GM12873 (cell line): ENCODE measurements around the gene METTL17.

Experiments used
- TF ChIP-seq, protein P1 (sequence below): IDR thresholded peaks from 2 replicates; pipeline ENCODE4 v1.5.1; 2012; ENCODE audit warnings: low read depth, mild to moderate bottlenecking, moderate library complexity, low read length, control low read depth; ENCODE audit not compliant: insufficient read depth; ENCODE audit errors: missing control alignments

The METTL17 gene

DNA sequence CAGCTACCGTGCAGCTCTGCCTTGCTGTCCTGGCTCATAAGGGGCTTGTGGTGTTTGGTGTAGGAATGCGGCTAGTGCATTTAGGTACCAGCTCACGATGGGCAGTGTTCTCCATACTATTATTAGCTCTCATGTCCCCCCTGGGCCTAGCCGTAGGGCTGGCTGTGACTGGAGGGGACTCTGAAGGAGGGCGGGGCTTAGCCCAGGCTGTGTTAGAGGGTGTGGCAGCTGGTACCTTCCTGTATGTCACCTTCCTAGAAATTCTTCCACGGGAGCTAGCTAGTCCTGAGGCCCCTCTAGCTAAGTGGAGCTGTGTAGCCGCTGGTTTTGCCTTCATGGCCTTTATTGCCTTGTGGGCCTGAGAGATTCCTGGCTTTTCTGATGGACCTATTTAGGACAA, 11.4 kb downstream of the METTL17 start:
- TF ChIP-seq, protein P1, sequence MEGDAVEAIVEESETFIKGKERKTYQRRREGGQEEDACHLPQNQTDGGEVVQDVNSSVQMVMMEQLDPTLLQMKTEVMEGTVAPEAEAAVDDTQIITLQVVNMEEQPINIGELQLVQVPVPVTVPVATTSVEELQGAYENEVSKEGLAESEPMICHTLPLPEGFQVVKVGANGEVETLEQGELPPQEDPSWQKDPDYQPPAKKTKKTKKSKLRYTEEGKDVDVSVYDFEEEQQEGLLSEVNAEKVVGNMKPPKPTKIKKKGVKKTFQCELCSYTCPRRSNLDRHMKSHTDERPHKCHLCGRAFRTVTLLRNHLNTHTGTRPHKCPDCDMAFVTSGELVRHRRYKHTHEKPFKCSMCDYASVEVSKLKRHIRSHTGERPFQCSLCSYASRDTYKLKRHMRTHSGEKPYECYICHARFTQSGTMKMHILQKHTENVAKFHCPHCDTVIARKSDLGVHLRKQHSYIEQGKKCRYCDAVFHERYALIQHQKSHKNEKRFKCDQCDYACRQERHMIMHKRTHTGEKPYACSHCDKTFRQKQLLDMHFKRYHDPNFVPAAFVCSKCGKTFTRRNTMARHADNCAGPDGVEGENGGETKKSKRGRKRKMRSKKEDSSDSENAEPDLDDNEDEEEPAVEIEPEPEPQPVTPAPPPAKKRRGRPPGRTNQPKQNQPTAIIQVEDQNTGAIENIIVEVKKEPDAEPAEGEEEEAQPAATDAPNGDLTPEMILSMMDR: no peak

DNA sequence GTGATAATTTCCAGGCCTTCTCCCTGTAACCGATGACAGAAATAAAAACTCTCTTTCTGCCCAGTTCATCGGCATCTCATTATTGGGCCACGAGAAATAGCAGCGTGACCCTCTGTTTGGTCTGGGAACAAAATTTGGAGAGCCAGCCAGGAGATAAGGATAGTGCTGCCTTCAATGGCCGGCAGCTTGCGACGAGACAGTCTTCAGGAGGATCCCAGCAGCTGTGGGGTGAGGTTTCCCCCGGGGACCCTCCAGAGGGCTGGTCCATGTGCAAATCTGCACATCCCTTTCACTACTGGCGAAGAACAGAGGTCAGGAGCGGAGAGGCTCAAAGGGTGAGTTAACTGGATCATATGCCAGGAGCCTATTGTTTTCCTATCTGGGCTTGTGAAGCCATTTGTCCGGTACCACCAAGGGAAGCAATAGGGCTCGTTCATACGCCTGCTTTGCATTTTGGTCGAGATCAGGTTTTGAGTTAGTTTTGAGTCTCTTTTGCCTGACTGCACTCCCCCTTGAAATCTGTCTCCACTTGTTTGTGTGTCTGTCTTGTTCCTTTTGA, 14.1 kb downstream of the METTL17 start:
- TF ChIP-seq, protein P1: no peak

DNA sequence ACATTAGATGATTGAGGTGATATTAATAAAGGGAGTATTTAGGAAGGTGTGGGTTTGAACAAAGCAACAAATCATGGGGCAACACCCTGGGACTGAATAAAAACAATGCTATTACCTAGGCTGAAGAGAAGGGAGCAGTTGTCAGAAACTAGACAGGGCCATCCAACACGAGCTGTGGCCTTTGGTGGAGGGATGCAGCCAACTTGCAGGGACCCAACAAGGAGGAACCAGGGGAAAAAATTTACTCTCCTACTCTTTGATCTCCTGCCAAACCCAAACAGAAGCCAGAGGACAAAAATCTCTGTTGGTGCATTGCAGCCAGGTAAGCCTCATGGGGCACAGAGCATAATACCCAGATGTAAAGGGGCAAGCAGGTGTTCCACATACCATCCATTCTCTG, 21.4 kb downstream of the METTL17 start:
- TF ChIP-seq, protein P1: no peak

DNA sequence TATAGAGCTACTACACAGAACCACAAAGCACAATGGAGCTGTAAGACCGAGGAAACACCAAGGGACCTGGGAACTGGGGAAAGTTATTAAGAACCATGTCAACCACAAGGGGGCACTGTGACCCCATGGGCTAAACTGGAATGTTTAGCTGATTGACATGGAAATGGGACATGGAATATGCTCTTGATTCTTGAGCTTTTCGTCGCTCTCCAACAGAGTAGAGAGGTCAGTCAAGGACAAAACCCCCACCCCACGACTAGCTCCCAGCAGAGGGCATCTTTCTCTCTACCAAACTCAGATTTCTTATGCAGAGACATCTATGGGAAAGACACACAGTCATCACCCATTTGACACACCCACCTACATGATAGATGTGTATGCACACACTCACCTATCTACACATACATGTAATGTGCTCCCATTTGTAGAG, 25.0 kb downstream of the METTL17 start:
- TF ChIP-seq, protein P1: peak; percentile 88

DNA sequence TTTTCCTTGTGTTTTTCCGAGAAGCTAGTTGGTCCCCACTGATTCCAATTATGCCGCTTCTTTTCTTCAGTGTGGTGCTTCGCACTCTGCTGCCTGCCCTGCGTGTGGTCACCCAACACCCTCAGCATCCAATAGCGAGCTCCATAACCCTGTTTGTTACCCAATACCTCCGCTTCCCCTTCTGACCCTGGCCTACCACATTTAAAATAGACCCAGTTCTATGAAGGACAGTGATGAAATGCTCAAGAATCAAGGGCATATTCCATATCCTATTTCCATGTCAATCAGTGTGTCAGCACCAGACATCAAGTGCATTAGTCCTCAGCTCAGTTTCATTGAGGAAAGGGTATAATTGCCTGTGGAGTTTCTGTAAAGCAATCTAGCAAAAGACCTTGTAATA, 25.5 kb downstream of the METTL17 start:
- TF ChIP-seq, protein P1: no peak

DNA sequence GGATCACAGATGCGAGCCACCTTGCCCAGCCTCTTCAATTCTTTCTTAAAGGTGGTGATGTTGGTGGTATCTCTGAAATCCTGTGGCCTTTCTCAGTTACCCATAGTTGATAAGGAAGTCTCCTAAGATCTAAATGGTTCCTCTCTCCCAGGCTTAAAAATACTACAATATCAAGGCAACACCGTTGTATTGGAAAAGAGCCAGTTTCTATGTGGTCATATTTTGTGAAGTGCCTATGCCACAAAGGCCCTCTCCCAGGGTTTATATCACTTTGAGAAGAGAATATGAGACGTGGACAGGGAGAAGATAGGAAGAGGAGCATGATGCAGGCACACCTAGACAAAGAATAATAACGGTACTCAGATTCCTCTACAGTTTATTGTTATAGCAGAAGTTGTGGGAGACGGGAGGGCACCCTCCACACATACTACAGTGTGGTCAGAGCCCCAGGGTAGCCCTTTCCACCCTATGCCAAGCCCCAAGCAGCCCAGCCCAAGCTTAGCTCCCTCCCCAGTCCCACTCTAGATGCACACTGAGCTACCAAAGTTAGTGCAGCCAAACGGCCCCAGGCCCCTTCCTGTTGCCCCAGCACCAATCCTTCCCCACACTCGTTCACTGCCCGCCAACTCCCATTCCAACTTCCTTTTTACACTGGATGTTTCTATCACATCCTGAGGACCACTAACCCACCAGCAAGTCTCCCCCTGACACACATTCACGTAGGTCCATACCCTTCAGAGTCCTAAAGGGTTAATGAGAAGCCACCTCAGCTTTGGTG, 26.8 kb downstream of the METTL17 start:
- TF ChIP-seq, protein P1: no peak

DNA sequence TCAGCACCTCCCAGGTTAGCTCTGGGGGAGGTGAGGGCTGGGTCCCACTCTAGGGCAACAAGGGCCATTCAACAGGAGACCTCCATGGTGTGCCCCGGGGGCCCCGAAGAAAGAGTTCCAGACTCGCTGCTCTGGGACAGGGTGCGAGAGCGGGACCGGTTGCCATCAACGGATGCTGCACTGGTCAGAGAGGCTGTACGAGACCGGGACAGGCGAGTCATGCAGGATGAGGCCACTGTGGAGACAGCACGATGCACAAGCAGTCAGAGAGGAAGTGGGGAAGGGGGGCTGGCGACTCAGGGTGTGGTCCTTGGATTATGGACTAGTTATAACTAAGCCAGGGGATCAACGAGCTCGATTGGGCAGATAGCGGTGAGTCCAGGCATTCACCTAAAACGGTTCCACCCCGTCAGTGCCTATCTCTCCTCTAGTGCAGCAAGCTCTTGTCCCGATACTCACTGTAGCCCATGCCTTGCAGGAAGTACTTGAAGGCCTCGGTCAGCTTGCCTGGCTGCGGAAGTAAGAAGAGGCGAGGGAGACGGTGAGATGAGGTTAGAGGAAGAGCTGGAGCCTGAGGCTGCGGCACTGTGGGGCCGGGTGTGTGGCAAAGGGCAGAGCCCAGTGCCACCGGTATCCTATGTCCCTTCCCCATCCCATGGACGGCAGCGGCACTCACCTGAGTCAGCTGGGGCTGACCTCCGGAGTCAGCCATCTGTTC, 27.9 kb downstream of the METTL17 start:
- TF ChIP-seq, protein P1: no peak
